IMR-90 (cell line): ENCODE results near the gene RFPL1.

Experiments
- BHLHE40 ChIP-seq: fragments of 150-350 bp; IDR thresholded peaks from 2 replicates; pipeline ENCODE4 v1.6.1; 2016; ENCODE audit warnings: mild to moderate bottlenecking, low read depth, low read length
- CEBPB ChIP-seq: IDR thresholded peaks from 2 replicates; pipeline ENCODE4 v1.6.1; 2012; ENCODE audit warnings: low read depth, low read length, improper control_type of control experiment
- MAZ ChIP-seq: IDR thresholded peaks from 2 replicates; pipeline ENCODE4 v1.6.1; 2012; ENCODE audit warnings: low read depth, mild to moderate bottlenecking, low read length, improper control_type of control experiment, moderate library complexity, borderline replicate concordance
- MXI1 ChIP-seq: IDR thresholded peaks from 2 replicates; pipeline ENCODE4 v1.6.1; 2012; ENCODE audit warnings: low read depth, mild to moderate bottlenecking, low read length, moderate library complexity, borderline replicate concordance
- POLR2A ChIP-seq: IDR thresholded peaks from 2 replicates; pipeline ENCODE4 v1.6.1; 2012; ENCODE audit warnings: mild to moderate bottlenecking, low read depth, low read length
- RAD21 ChIP-seq: IDR thresholded peaks from 2 replicates; pipeline ENCODE4 v1.6.1; 2012; ENCODE audit warnings: low read length, improper control_type of control experiment
- RCOR1 ChIP-seq: IDR thresholded peaks from 2 replicates; pipeline ENCODE4 v1.6.1; 2012; ENCODE audit warnings: mild to moderate bottlenecking, low read length, improper control_type of control experiment; ENCODE audit not compliant: insufficient replicate concordance
- TF ChIP-seq, protein P1 (sequence below): conservative IDR thresholded peaks from 2 replicates; pipeline ENCODE4 v1.5.1; 2012; ENCODE audit warnings: mild to moderate bottlenecking, low read depth, low read length, improper control_type of control experiment
- TF ChIP-seq, protein P2 (sequence below): fragments of 150-350 bp; IDR thresholded peaks from 2 replicates; pipeline ENCODE4 v1.6.1; 2017; ENCODE audit warnings: mild to moderate bottlenecking, antibody characterized with exemption, low read length, low read depth

DNA sequence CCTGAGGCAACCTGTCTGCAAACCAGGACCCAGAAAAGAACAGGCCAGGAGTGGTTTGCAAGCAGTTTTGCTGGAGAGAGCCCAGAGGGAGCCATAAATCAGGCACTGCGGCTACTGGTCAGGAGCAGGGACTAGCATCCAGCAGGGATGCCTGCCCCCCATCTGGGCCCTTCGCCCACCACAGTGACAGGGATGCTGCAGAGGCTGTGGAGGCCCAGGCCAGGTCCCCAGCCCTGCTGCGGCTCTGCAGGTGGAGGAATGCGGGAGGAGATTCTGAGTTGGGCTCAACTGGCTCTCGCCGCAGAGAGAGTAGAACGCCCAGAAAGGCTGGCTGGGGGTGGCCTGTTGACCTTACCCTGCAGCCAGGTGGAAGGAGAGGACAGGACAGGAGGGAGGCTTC, 25.2 kb downstream of the RFPL1 start:
- TF ChIP-seq POLR2A = no peak
- no peak for TF ChIP-seq MXI1
- TF ChIP-seq, protein P1, sequence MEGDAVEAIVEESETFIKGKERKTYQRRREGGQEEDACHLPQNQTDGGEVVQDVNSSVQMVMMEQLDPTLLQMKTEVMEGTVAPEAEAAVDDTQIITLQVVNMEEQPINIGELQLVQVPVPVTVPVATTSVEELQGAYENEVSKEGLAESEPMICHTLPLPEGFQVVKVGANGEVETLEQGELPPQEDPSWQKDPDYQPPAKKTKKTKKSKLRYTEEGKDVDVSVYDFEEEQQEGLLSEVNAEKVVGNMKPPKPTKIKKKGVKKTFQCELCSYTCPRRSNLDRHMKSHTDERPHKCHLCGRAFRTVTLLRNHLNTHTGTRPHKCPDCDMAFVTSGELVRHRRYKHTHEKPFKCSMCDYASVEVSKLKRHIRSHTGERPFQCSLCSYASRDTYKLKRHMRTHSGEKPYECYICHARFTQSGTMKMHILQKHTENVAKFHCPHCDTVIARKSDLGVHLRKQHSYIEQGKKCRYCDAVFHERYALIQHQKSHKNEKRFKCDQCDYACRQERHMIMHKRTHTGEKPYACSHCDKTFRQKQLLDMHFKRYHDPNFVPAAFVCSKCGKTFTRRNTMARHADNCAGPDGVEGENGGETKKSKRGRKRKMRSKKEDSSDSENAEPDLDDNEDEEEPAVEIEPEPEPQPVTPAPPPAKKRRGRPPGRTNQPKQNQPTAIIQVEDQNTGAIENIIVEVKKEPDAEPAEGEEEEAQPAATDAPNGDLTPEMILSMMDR = no peak
- TF ChIP-seq MAZ = no peak
- TF ChIP-seq RAD21 = no peak
- TF ChIP-seq RCOR1 = no peak
- TF ChIP-seq, protein P2, sequence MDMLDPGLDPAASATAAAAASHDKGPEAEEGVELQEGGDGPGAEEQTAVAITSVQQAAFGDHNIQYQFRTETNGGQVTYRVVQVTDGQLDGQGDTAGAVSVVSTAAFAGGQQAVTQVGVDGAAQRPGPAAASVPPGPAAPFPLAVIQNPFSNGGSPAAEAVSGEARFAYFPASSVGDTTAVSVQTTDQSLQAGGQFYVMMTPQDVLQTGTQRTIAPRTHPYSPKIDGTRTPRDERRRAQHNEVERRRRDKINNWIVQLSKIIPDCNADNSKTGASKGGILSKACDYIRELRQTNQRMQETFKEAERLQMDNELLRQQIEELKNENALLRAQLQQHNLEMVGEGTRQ = no peak
- TF ChIP-seq BHLHE40 = no peak
- no peak for TF ChIP-seq CEBPB
